Measurements from ENCODE around the gene GPX4.

GPX4 gene

GRCh38 chr19:1063909-1064660 lies 39.7 kb upstream of the GPX4 start:
- Histone ChIP-seq H2BK15ac (replicated peaks; ENCODE audit: low read depth) (no peak overlapping the region), H3K56ac (ENCODE audit: low read length) (no peak overlapping the region), H3K9ac (ENCODE audit: low read length) (no peak overlapping the region), H2AK5ac (ENCODE audit: low read length) (no peak overlapping the region), H4K5ac (ENCODE audit: low read length) (no peak overlapping the region), H3K4me1 (ENCODE audit: control insufficient read depth, low read depth, low read length) (peaks cover 4% of the 10 kb centered on the region), H3K4ac (ENCODE audit: low read depth, low read length) (no peak overlapping the region), H3K4me2 (ENCODE audit: low read length) (no peak overlapping the region), H3K4me3 (ENCODE audit: low read length) (no peak overlapping the region), H3K27me3 (ENCODE audit: insufficient read depth, low read length, poor library complexity) (no peaks in the 10 kb centered on the region), H4K8ac (ENCODE audit: low read depth, low read length) (no peak overlapping the region), H2BK5ac (ENCODE audit: low read length) (no peak overlapping the region), H3K23ac (ENCODE audit: low read length) (no peak overlapping the region), H3K27ac (ENCODE audit: low read depth, low read length) (no peak overlapping the region), H3K18ac (ENCODE audit: low read length) (no peak overlapping the region), H3K79me1 (ENCODE audit: low read length) (no peaks in the 10 kb centered on the region), H3K79me2 (ENCODE audit: control insufficient read depth, insufficient read depth, low read length) (no peaks in the 10 kb centered on the region), H2BK120ac (ENCODE audit: low read depth, low read length) (no peak overlapping the region), H3K36me3 (ENCODE audit: control insufficient read depth, insufficient read depth, low read length) (no peaks in the 10 kb centered on the region)
- peak; percentile 69 for DNase-seq
- WGBS (ENCODE audit: extremely low coverage, insufficient coverage, low lambda C conversion rate) = no CpG with 5 or more reads among the region's 37 CpGs

GRCh38 chr19:1064661-1065605 lies 38.9 kb upstream of the GPX4 start:
- H3K36me3 ChIP-seq (ENCODE audit: control insufficient read depth, insufficient read depth, low read length) = no peaks in the 10 kb centered on the region
- H2BK120ac ChIP-seq (ENCODE audit: low read depth, low read length) = no peak overlapping the region
- H2BK5ac ChIP-seq (ENCODE audit: low read length) = no peak overlapping the region
- no peak overlapping the region for H4K5ac ChIP-seq (ENCODE audit: low read length)
- H3K79me1 ChIP-seq (ENCODE audit: low read length) = no peaks in the 10 kb centered on the region
- no peak overlapping the region for H4K8ac ChIP-seq (ENCODE audit: low read depth, low read length)
- no peak overlapping the region for H3K18ac ChIP-seq (ENCODE audit: low read length)
- H2AK5ac ChIP-seq (ENCODE audit: low read length) = no peak overlapping the region
- peaks cover 4% of the 10 kb centered on the region for H3K4me1 ChIP-seq (ENCODE audit: control insufficient read depth, low read depth, low read length)
- no peak overlapping the region for H3K4ac ChIP-seq (ENCODE audit: low read depth, low read length)
- no peak overlapping the region for H3K4me3 ChIP-seq (ENCODE audit: low read length)
- H3K27ac ChIP-seq (ENCODE audit: low read depth, low read length) = no peak overlapping the region
- peak; percentile 82 for DNase-seq
- H2BK15ac ChIP-seq (replicated peaks; ENCODE audit: low read depth) = no peak overlapping the region
- peak overlapping the region; percentile 79 for H3K56ac ChIP-seq (ENCODE audit: low read length)
- peak overlapping the region; percentile 26 for H3K9ac ChIP-seq (ENCODE audit: low read length)
- no peaks in the 10 kb centered on the region for H3K27me3 ChIP-seq (ENCODE audit: insufficient read depth, low read length, poor library complexity)
- no peaks in the 10 kb centered on the region for H3K79me2 ChIP-seq (ENCODE audit: control insufficient read depth, insufficient read depth, low read length)
- no peak overlapping the region for H3K23ac ChIP-seq (ENCODE audit: low read length)
- no CpG with 5 or more reads among the region's 60 CpGs for WGBS (ENCODE audit: extremely low coverage, insufficient coverage, low lambda C conversion rate)
- H3K4me2 ChIP-seq (ENCODE audit: low read length) = peak overlapping the region; percentile 10

- DNase-seq = peak; percentile 79
- Histone ChIP-seq H2AK5ac (ENCODE audit: low read length) (no peak overlapping the region), H4K8ac (ENCODE audit: low read depth, low read length) (no peak overlapping the region), H2BK120ac (ENCODE audit: low read depth, low read length) (no peak overlapping the region), H3K36me3 (ENCODE audit: control insufficient read depth, insufficient read depth, low read length) (no peaks in the 10 kb centered on the region), H3K4ac (ENCODE audit: low read depth, low read length) (no peak overlapping the region), H3K79me1 (ENCODE audit: low read length) (no peaks in the 10 kb centered on the region), H2BK15ac (replicated peaks; ENCODE audit: low read depth) (no peak overlapping the region), H2BK5ac (ENCODE audit: low read length) (no peak overlapping the region), H3K4me2 (ENCODE audit: low read length) (no peak overlapping the region), H3K27me3 (ENCODE audit: insufficient read depth, low read length, poor library complexity) (peaks cover under 1% of the 10 kb centered on the region), H3K9ac (ENCODE audit: low read length) (peak overlapping the region; percentile 1), H3K18ac (ENCODE audit: low read length) (no peak overlapping the region), H3K27ac (ENCODE audit: low read depth, low read length) (no peak overlapping the region), H3K23ac (ENCODE audit: low read length) (no peak overlapping the region), H3K4me3 (ENCODE audit: low read length) (no peak overlapping the region), H3K4me1 (ENCODE audit: control insufficient read depth, low read depth, low read length) (peaks cover 4% of the 10 kb centered on the region), H4K5ac (ENCODE audit: low read length) (no peak overlapping the region), H3K56ac (ENCODE audit: low read length) (peak overlapping the region; percentile 8), H3K79me2 (ENCODE audit: control insufficient read depth, insufficient read depth, low read length) (no peaks in the 10 kb centered on the region)
- no CpG with 5 or more reads among the region's 17 CpGs for WGBS (ENCODE audit: extremely low coverage, insufficient coverage, low lambda C conversion rate)
Measured at GRCh38 chr19:1065606-1066109, 38.1 kb upstream of the GPX4 start.

- Histone ChIP-seq H2BK15ac (replicated peaks; ENCODE audit: low read depth) (no peak overlapping the region), H2BK5ac (ENCODE audit: low read length) (no peak overlapping the region), H4K8ac (ENCODE audit: low read depth, low read length) (no peak overlapping the region), H3K27ac (ENCODE audit: low read depth, low read length) (no peak overlapping the region), H3K4me2 (ENCODE audit: low read length) (no peak overlapping the region), H4K5ac (ENCODE audit: low read length) (no peak overlapping the region), H2AK5ac (ENCODE audit: low read length) (no peak overlapping the region), H3K4me3 (ENCODE audit: low read length) (no peak overlapping the region), H3K27me3 (ENCODE audit: insufficient read depth, low read length, poor library complexity) (peaks cover 5% of the 10 kb centered on the region), H3K9ac (ENCODE audit: low read length) (peak overlapping the region; percentile 68), H3K79me1 (ENCODE audit: low read length) (no peaks in the 10 kb centered on the region), H3K56ac (ENCODE audit: low read length) (peak overlapping the region; percentile 89), H3K36me3 (ENCODE audit: control insufficient read depth, insufficient read depth, low read length) (no peaks in the 10 kb centered on the region), H3K4me1 (ENCODE audit: control insufficient read depth, low read depth, low read length) (peaks cover 4% of the 10 kb centered on the region), H3K23ac (ENCODE audit: low read length) (no peak overlapping the region), H3K79me2 (ENCODE audit: control insufficient read depth, insufficient read depth, low read length) (no peaks in the 10 kb centered on the region), H2BK120ac (ENCODE audit: low read depth, low read length) (no peak overlapping the region), H3K18ac (ENCODE audit: low read length) (peak overlapping the region; percentile 5), H3K4ac (ENCODE audit: low read depth, low read length) (peak overlapping the region; percentile 10)
- peak; percentile 78 for DNase-seq
- no CpG with 5 or more reads among the region's 17 CpGs for WGBS (ENCODE audit: extremely low coverage, insufficient coverage, low lambda C conversion rate)
Measured at GRCh38 chr19:1066251-1066747, 37.5 kb upstream of the GPX4 start.

GRCh38 chr19:1066748-1067340 lies 37.0 kb upstream of the GPX4 start, which contains the start of gene ARHGAP45:
ARHGAP45 (plus strand) TSS chr19:1067167; CDS start chr19:1067406, 239 bp downstream.
- no peak within 1 kb of the TSS for H3K27ac ChIP-seq (ENCODE audit: low read depth, low read length)
- peak within 1 kb of the TSS; percentile 68 for H3K4me2 ChIP-seq (ENCODE audit: low read length)
- peaks cover 4% of the 10 kb centered on the region for H3K4me1 ChIP-seq (ENCODE audit: control insufficient read depth, low read depth, low read length)
- H3K79me1 ChIP-seq (ENCODE audit: low read length) = no peaks in the 10 kb centered on the region
- WGBS (ENCODE audit: extremely low coverage, insufficient coverage, low lambda C conversion rate) = no CpG with 5 or more reads among the region's 61 CpGs
- no peak within 1 kb of the TSS for H3K23ac ChIP-seq (ENCODE audit: low read length)
- H3K18ac ChIP-seq (ENCODE audit: low read length) = peak within 1 kb of the TSS; percentile 10
- H4K8ac ChIP-seq (ENCODE audit: low read depth, low read length) = no peak within 1 kb of the TSS
- H2BK120ac ChIP-seq (ENCODE audit: low read depth, low read length) = no peak within 1 kb of the TSS
- H2BK15ac ChIP-seq (replicated peaks; ENCODE audit: low read depth) = no peak within 1 kb of the TSS
- H4K5ac ChIP-seq (ENCODE audit: low read length) = no peak within 1 kb of the TSS
- no peaks in the 10 kb centered on the region for H3K79me2 ChIP-seq (ENCODE audit: control insufficient read depth, insufficient read depth, low read length)
- peaks cover 5% of the 10 kb centered on the region for H3K27me3 ChIP-seq (ENCODE audit: insufficient read depth, low read length, poor library complexity)
- H3K36me3 ChIP-seq (ENCODE audit: control insufficient read depth, insufficient read depth, low read length) = no peaks in the 10 kb centered on the region
- no peak within 1 kb of the TSS for H2BK5ac ChIP-seq (ENCODE audit: low read length)
- H3K4me3 ChIP-seq (ENCODE audit: low read length) = no peak within 1 kb of the TSS
- peak within 1 kb of the TSS; percentile 10 for H3K4ac ChIP-seq (ENCODE audit: low read depth, low read length)
- no peak within 1 kb of the TSS for H2AK5ac ChIP-seq (ENCODE audit: low read length)
- DNase-seq = peak; percentile 53
- peak within 1 kb of the TSS; percentile 89 for H3K56ac ChIP-seq (ENCODE audit: low read length)
- peak within 1 kb of the TSS; percentile 68 for H3K9ac ChIP-seq (ENCODE audit: low read length)
